ENCODE results near the gene CRKL. TPM values are rescaled to one million over a fixed set of nuclear protein-coding genes. Genes with fewer than 3 reads are reported as not detected.

Gene CRKL
- total RNA-seq, 1 experiment from 2014 or later, result 87.7 TPM

- POLR2A ChIA-PET, result interaction anchor here (1.2 kb wide), 1 partner anchor 8 kb away, joined by 4 read pairs; the partner anchor contains the start of gene LZTR1
- Histone ChIP-seq H3K9ac (ENCODE audit: low read length) (no peak overlapping the region), H3K4me1 (ENCODE audit: control insufficient read depth in 1 of 2, insufficient read depth in 2 of 2, low read length in 2 of 2) (no peaks in the 10 kb centered on the region), H3K4me3 (replicated peaks in 1 of 2; ENCODE audit: low read depth in 1 of 2, low read length in 2 of 2) (no peak overlapping the region), H3K9me2 (ENCODE audit: insufficient read depth) (no peaks in the 10 kb centered on the region), H3K4me2 (ENCODE audit: low read length) (no peak overlapping the region), H3K36me3 (ENCODE audit: control insufficient read depth in 1 of 2, insufficient read depth in 2 of 2, low read length in 2 of 2) (peaks cover 7 to 11% of the 10 kb centered on the region in 2 experiments; a peak in 2 of 4 replicates), H3K79me2 (ENCODE audit: insufficient read depth, low read length) (no peaks in the 10 kb centered on the region), H2AFZ (ENCODE audit: low read depth, low read length, poor library complexity, severe bottlenecking) (no peak overlapping the region), H3K9me3 (ENCODE audit: control insufficient read depth in 1 of 2, insufficient read depth in 1 of 2, low read depth in 1 of 2, low read length in 2 of 2) (no peaks in the 10 kb centered on the region), H3K27ac (ENCODE audit: low read depth, low read length) (no peak overlapping the region), H4K20me1 (ENCODE audit: insufficient read depth) (no peaks in the 10 kb centered on the region), H3K27me3 (ENCODE audit: insufficient read depth, low read length) (no peaks in the 10 kb centered on the region)
- BruUV-seq (replicated peaks), result no TSS peak
- intact Hi-C loops (cut with micrococcal nuclease), result no loop called here
- CTCF ChIA-PET, result no interaction called here
- RAD21 ChIA-PET (ENCODE audit: low non-redundant PET in 1 of 2, low total read pairs in 2 of 2, uncharacterized antibody in 2 of 2, unreplicated experiment in 2 of 2), result no interaction called here
- TF ChIP-seq EZH2phosphoT487 (IDR thresholded peaks at IDR 0.05; ENCODE audit: borderline replicate concordance) (no peak), ATF3 (IDR thresholded peaks at IDR 0.05) (no peak), ZNF274 (IDR thresholded peaks at IDR 0.05; ENCODE audit: low read depth, low read length) (no peak), REST (IDR thresholded peaks at IDR 0.05; ENCODE audit: low read depth) (no peak), POLR2A (IDR thresholded peaks at IDR 0.05; ENCODE audit: borderline replicate concordance, extremely low read depth, insufficient read depth, insufficient read length) (no peak), SIN3A (IDR thresholded peaks at IDR 0.05; ENCODE audit: low read depth) (no peak), RAD21 (IDR thresholded peaks at IDR 0.05; ENCODE audit: low read depth) (no peak), SP1 (IDR thresholded peaks at IDR 0.05; ENCODE audit: low read depth) (no peak), CEBPB (IDR thresholded peaks at IDR 0.05; ENCODE audit: low read depth) (no peak), EGR1 (IDR thresholded peaks at IDR 0.05; ENCODE audit: low read depth) (no peak), EZH2 (IDR thresholded peaks at IDR 0.05) (no peak)
- DNase-seq (ENCODE audit: low read depth, low spot score) (no peak), ATAC-seq (no peak)
Observed at GRCh38 chr22:20990184-20991180, 73.3 kb downstream of the CRKL start.

All from HCT116 (cell line).